CD4-positive, alpha-beta T cell treated with Interferon gamma for 1 hour (primary cell): ENCODE results near the gene TRDN.
"Not testable (repeated sequence)": the region's sequence is repeated elsewhere in the genome, so short reads cannot be mapped to it uniquely, and the experiment has no call there.

Experiments
- DNase-seq: peaks from one replicate; pipeline ENCODE4 v3.0.0-alpha.2; 2020

The TRDN gene

GRCh38 chr6:123629258-123629941 is 7.3 kb downstream of the TRDN start:
- no peak for DNase-seq

- no peak for DNase-seq
Measured at GRCh38 chr6:123625696-123626095, 11.1 kb downstream of the TRDN start.

GRCh38 chr6:123622780-123623179 is 14.0 kb downstream of the TRDN start:
- no peak for DNase-seq

- DNase-seq = no peak
Measured at GRCh38 chr6:123619156-123619555, 17.6 kb downstream of the TRDN start.

GRCh38 chr6:123616942-123617341 is 19.8 kb downstream of the TRDN start:
- no peak for DNase-seq

- no peak for DNase-seq
Measured at GRCh38 chr6:123616016-123616415, 20.7 kb downstream of the TRDN start.

GRCh38 chr6:123610779-123611178 is 26.0 kb downstream of the TRDN start:
- DNase-seq = no peak

- no peak for DNase-seq
Measured at GRCh38 chr6:123604067-123604466, 32.7 kb downstream of the TRDN start.

GRCh38 chr6:123598011-123598410 is 38.7 kb downstream of the TRDN start:
- DNase-seq = no peak

- no peak for DNase-seq
Measured at GRCh38 chr6:123594776-123595175, 42.0 kb downstream of the TRDN start.

- no peak for DNase-seq
Measured at GRCh38 chr6:123592426-123592825, 44.3 kb downstream of the TRDN start.

GRCh38 chr6:123589973-123590372 is 46.8 kb downstream of the TRDN start:
- no peak for DNase-seq

GRCh38 chr6:123589317-123589716 is 47.4 kb downstream of the TRDN start:
- no peak for DNase-seq

- DNase-seq = no peak
Measured at GRCh38 chr6:123588546-123588895, 48.2 kb downstream of the TRDN start.

GRCh38 chr6:123587838-123588545 is 48.8 kb downstream of the TRDN start:
- DNase-seq = no peak

GRCh38 chr6:123587407-123587806 is 49.3 kb downstream of the TRDN start:
- not testable (repeated sequence) for DNase-seq

GRCh38 chr6:123580331-123580730 is 56.4 kb downstream of the TRDN start:
- no peak for DNase-seq

- DNase-seq = no peak
Measured at GRCh38 chr6:123575188-123575587, 61.6 kb downstream of the TRDN start.

GRCh38 chr6:123570813-123571684 is 65.7 kb downstream of the TRDN start:
- no peak for DNase-seq

- no peak for DNase-seq
Measured at GRCh38 chr6:123569575-123569974, 67.2 kb downstream of the TRDN start.

GRCh38 chr6:123565529-123565928 is 71.2 kb downstream of the TRDN start:
- DNase-seq = no peak

- DNase-seq = no peak
Measured at GRCh38 chr6:123564361-123564760, 72.4 kb downstream of the TRDN start.

- DNase-seq = no peak
Measured at GRCh38 chr6:123562677-123563076, 74.1 kb downstream of the TRDN start.

- DNase-seq = no peak
Measured at GRCh38 chr6:123562264-123562663, 74.5 kb downstream of the TRDN start.
